Measurements from ENCODE around the gene ZBTB20. TPM values are rescaled to one million over a fixed set of nuclear protein-coding genes. Genes with fewer than 3 reads are reported as not detected.
"Not testable (repeated sequence)": the region's sequence is repeated elsewhere in the genome, so short reads cannot be mapped to it uniquely, and the experiment has no call there.

The ZBTB20 gene
- total RNA-seq, 1 donor from 2014 or later = 62.4 TPM

DNA sequence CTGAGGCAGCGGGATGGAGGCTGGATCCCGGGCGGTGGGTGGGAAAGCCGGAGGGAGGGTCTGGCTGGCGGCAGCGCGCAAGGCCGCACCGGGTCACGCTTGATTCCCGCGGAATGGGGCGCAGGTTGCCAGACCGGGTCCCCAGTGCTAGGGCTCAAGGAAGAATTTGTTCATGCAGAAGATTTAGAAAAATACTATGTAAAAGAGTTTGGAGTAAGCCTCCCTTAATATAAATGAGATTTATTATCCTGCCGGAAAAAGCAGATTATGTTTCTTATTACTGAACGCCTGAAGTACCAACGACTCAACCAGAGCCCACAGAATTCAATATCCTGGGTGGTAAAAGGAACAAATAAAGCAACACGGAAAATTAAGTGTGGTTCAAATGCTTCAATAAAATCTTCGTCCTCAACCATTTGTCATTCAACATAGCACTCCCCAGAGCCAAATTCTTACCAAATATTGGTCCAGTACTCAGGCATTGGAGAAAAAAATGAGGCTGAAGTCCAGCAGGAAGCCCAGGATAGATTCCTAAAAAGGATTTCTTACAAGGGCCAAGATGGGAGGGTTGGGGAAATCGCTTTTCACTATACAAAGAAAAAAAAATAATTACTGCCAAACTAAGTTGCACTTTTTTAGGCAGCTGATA is 1.2 kb upstream of the ZBTB20 start:
- peak; percentile 31 for DNase-seq (ENCODE audit: low read depth)

DNA sequence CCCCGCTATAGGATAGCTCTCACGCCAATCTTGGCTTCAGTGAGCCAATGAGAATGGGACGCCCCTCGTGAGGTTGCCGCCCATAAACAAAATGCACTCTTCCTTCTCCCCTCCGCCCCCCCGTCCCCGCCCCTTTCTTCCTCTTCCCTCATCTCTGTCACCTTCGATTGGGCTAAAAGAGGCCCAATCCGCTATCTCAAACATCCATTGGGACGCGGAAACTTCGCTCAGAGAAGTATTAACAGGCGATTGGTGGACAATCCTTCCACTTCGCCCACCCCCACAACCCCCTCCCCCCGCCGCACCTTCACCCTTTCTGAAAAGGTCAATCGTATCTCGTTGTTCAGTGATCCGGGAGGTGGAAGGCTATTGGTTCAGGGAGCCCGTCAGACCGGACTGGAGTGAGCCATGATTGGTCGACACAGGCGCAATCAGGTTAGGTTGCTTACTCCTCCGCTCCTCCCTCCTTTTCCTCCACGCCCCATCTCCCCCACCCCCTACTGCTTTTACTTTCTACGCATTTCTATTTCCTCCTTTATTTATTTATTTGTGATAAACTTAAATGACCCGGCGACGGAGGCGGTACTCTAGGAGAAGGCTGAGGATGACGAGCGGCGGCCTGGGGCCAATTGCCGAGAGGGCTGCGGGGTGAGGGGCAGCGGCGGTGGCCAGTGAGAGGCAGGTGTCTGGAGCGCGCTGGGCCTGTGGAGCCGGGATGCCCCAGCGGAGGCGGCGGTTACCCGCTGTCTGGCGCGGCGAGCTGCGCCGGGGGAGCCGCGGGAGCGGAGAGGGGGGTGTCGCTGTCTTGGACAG is 447 bp upstream of the ZBTB20 start:
- DNase-seq (ENCODE audit: low read depth) = peak; percentile 100

DNA sequence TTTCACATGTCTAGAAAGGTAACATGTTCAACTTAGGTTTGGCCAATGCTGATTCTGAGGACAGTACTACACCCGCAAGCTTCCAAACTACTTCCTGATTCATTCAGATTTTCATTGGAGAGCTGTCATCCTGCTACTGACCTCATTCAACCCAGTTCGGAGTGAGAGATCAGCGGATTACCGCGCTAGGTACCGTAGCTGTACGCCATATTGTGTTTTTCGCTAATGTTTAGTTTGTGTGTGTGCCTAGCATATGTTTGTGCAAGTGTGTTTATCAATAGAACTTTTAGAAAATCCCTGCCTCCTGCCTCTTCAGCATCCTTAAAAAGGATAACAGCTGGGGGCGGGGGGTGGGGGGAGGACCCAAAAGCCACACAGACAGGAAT is 1.1 kb downstream of the ZBTB20 start:
- peak; percentile 74 for DNase-seq (ENCODE audit: low read depth)

GRCh38 chr3:115141033-115141757 is 5.9 kb downstream of the ZBTB20 start:
- no peak for DNase-seq (ENCODE audit: low read depth)

- DNase-seq (ENCODE audit: low read depth) = no peak
Observed at GRCh38 chr3:115139072-115139471, 8.0 kb downstream of the ZBTB20 start.

DNA sequence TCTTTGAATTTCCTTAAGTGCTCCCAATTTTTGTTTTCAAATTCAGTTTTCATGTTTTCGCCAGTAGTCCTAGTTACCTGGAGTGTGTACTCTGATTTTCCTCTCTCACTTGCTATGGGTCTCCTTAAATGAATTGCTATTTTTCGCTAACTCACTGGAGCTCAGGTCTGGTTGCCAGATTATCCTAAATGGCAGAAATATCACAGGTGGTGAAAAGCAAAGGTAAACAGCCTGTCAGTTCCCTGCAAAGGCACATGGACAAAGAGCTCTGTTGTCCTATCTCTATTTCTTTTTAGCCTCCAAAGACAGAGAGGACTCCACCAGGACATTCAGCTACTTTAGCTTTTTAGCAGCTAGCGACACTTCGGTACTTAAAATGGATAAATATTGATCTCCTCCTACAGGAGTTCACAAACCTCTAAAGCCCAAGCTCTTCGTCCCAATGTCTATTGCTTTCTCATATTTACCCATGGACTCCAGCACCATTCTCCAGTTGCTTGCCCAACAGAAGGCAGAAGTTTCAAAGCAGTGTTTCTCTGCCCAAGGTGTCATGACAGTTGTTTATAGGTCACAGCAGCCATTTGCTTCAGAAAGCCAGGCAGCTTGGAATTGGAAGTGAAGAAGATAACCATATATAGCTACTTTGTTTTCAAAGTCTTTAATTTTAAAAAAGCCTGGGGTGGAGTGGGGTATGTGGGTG is 12.3 kb downstream of the ZBTB20 start:
- DNase-seq (ENCODE audit: low read depth) = no peak

DNA sequence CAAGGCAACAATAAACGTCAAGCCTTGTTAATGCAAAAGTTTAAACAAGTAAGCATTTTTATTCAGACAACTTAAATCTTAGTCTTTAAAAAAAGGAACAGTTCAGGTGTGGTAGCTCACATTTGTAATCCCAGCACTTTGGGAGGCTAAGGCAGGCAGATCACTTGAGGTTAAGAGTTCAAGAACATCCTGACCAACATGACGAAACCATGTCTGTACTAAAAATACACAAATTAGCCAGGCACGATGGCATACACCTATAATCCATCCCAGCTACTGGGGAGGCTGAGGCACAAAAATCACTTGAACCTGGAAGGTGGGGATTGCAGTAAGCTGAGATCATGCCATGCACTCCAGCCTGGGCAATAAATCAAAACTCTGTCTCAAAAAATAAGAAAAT is 19.9 kb downstream of the ZBTB20 start:
- DNase-seq (ENCODE audit: low read depth) = no peak

- no peak for DNase-seq (ENCODE audit: low read depth)
Observed at GRCh38 chr3:115120597-115120996, 26.5 kb downstream of the ZBTB20 start.

- DNase-seq (ENCODE audit: low read depth) = peak; percentile 50
Observed at GRCh38 chr3:115113367-115113766, 33.7 kb downstream of the ZBTB20 start.

DNA sequence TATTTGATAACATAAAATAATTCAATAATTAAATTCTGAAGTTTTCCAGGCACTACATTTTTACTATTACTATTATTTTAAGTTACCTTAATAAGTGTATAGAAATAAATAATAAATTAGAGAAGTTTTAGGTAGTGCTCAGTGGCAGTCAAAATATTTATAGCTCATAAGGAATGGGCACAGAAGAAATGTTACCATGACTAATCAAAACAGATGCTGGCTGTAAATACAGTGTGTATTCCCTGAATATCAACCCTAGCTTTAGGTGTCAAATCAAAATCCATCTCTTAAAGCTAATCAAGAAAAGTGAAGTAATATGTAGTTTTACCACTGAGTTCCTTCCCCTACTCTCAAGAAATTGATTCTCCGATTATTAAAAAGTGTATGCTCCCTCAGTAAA is 35.5 kb downstream of the ZBTB20 start:
- peak; percentile 48 for DNase-seq (ENCODE audit: low read depth)

DNA sequence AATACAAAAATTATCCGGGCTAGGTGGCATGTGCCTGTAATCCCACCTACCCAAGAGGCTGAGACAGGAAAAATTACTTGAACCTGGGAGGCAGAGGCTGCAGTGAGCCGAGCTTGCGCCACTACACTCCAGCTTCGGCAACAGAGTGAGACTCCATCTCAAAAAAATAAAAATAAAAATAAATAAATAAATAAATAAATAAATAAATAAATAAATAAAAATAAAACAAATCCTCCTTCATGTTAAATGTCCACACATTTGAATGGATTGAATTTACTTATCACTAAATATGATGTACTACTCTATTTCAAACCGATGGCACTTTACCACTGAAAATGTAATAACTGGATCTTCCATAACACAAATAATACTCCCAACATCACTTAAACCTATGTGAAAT is 36.3 kb downstream of the ZBTB20 start:
- no peak for DNase-seq (ENCODE audit: low read depth)

DNA sequence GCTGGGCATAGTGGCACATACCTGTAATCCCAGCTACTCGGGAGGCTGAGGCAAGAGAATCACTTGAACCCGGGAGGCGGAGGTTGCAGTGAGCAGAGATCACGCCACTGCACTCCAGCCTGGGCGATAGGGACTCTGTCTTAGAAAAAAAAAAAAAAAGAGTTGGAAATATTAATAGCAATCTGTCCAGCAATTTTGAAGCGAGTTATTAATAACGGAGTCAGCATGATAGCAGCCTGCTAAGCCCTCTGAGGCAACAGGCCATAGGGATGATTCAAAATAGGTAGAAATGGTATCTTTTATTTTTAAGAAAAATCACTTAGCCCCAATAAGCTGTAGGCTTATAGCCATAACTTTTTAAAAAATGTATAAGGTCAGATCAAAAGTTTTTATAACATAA is 37.0 kb downstream of the ZBTB20 start:
- DNase-seq (ENCODE audit: low read depth) = not testable (repeated sequence)

GRCh38 chr3:115108614-115109013 is 38.5 kb downstream of the ZBTB20 start:
- DNase-seq (ENCODE audit: low read depth) = no peak

GRCh38 chr3:115102046-115102445 is 45.0 kb downstream of the ZBTB20 start:
- DNase-seq (ENCODE audit: low read depth) = no peak

GRCh38 chr3:115100806-115101205 is 46.3 kb downstream of the ZBTB20 start:
- no peak for DNase-seq (ENCODE audit: low read depth)

DNA sequence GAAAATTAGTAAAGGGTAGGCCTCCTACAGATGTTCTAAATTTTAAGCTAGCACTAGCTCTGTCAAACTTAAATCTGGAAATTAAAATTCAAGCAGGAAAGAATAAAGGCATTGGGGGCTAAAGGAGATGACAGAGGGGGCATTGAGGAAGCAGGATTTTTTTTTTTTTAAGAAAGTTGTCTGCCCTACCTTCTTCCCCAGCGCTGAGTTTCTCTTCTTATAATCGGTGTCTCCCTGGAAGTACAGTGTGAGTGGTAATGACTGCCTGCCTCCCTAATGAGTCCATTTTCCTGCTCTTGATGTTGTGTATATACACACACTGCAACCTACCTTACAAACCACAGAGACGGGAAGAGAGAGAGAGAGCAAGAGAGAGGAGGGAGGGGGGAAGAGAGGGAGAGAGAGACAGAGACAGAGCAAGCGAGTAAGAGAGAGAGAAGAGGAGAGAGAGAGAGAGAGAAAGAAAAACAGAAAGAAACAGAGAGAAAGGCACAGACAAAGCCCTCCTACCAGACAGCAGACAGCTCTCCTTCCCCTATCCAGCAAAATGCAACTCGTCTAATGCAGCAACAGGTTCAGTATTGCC is 47.0 kb downstream of the ZBTB20 start:
- DNase-seq (ENCODE audit: low read depth) = peak; percentile 76

DNA sequence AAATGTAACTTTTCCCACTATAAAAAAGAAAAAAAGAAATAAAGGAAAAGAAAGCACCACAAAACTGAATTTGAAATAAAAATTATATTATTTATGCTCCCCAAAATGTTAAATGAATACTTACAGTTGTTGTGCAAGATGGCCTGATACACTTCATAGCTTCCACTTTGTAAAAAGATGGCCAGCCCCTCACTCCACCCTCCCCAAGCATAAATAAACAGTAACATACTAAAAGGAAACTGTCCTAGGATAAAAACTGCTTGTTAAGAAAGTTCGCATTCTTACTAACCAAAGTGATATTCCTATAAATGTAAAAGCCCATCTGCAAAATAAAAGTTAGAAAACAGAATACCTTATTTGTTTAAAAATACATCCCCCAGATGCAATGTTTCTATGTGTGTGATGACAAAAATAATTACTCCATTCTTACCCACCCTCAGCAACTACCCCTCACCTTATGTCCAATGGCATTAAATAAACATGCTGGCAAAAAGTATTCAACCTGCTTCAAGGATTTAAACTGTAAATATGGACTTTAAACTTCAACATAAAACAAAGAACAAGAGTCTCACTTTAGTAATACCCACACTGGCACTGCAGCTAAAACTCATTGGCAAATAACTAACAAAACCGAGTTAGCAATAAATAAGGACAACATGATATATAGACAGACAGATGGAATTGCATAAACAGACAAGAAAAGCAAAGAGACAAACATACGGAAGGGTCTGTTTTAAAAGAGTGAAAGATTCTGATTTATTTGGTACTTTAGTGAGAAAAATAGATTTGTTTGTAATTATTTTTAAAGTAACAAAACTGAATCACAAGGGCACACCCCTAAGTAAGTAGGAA is 47.7 kb downstream of the ZBTB20 start:
- peak; percentile 21 for DNase-seq (ENCODE audit: low read depth)

DNA sequence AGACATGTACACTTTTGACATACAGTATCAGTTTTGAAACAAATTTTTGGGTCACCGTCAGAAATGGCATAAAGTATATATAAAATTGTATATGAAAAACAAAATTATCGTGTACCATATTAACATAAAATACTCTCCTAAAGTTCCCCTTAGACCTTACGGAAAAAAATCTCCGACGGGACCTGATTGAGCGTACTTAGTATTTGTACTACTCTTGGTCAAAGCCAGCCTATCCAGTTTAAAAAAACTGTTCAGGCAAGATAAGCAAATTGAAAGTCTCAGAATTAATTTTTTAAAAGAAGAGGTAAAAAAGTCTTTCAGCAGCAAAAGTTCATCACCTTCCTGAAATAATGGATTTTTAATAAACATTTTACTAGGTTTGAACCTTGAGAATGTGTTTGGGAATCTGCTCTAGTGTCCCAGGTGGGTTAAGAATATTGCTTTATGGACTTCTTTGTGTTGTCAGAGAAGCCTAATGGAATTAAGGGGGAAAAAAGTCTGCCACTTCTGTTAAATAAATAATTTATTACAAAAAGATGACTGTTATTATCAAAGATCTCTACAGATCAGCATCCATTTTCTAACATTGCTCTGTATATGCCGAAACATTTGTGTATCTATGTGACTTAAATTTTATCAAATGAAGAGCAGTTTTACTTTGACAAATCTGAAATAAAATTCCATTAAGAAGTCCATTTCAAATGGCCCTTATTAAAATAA is 48.6 kb downstream of the ZBTB20 start:
- DNase-seq (ENCODE audit: low read depth) = no peak

- no peak for DNase-seq (ENCODE audit: low read depth)
Observed at GRCh38 chr3:115095236-115095635, 51.9 kb downstream of the ZBTB20 start.
